Left renal cortex interstitium (tissue), 4 donors: ENCODE data around the gene P2RY2. TPM values are rescaled to one million over a fixed set of nuclear protein-coding genes. Genes with fewer than 3 reads are reported as not detected.
A peak's percentile ranks its signal among the peaks of the same experiment; 100 is the strongest.

ENCODE experiments used
- DNase-seq, 4 donors: peaks; one replicate each; pipeline ENCODE4 v3.0.0-alpha.2; 2013; ENCODE audit warnings: low read depth in 4 of 4, low spot score in 2 of 4, missing footprints in 1 of 4
- polyA plus RNA-seq, 4 donors: library from polyadenylated mRNA; unstranded; fragments of 120-200 nt; gene quantifications; one replicate each; pipeline ENCODE4 v1.2.1, GENCODE V29; 2013; ENCODE audit not compliant: insufficient read length in 4 of 4

P2RY2 gene
- polyA plus RNA-seq, 4 donors, result 0.68 to 1.1 (median 0.91) TPM

DNA sequence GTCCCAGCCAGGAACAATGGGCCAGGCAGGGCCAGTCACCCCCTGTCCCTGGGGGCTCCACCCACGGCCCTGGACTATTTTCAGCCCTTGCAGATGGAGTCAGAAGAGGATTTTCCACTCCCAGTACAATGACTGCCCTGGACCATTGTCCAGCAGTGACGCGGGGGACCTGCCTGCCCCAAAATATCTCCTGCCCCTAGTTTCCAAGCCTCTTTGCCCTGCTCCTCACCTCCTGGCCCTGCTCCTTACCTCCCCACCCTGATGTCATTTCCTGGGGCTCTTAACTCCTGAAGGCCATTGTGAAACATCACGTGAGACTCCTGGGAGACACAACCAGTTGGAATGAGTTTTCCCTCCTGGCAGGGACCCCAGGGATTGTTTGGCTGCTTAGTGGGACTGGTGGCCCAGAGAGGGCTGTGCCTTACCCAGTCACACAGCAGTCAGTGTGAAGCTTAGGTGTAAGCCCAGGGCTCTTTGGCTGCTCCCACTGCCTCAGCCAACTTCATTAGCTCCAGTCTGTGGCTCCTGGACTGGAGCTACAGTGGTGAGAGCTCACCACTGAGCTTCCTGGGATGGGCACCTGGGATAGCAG is 22.2 kb downstream of the P2RY2 start:
- DNase-seq, result no peak

DNA sequence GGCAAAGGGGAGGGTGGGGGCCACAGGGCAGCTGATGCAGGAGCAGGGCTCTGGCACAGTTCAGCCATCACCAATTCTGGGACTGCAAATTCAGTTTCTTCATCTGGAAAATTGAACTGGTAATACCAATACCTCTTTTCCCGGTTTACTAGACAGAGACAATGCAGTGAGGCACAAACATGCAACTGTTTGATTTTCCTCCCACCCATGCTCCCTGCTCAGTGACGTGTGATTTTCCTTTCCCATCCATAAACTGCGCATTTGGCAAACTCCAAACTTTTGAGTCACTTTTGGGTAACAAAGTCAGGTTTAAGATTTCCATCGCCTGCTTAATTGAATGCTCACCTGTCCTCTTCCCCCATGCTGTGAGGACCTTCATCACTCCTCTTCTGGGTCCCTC is 23.2 kb downstream of the P2RY2 start:
- DNase-seq, result no peak

DNA sequence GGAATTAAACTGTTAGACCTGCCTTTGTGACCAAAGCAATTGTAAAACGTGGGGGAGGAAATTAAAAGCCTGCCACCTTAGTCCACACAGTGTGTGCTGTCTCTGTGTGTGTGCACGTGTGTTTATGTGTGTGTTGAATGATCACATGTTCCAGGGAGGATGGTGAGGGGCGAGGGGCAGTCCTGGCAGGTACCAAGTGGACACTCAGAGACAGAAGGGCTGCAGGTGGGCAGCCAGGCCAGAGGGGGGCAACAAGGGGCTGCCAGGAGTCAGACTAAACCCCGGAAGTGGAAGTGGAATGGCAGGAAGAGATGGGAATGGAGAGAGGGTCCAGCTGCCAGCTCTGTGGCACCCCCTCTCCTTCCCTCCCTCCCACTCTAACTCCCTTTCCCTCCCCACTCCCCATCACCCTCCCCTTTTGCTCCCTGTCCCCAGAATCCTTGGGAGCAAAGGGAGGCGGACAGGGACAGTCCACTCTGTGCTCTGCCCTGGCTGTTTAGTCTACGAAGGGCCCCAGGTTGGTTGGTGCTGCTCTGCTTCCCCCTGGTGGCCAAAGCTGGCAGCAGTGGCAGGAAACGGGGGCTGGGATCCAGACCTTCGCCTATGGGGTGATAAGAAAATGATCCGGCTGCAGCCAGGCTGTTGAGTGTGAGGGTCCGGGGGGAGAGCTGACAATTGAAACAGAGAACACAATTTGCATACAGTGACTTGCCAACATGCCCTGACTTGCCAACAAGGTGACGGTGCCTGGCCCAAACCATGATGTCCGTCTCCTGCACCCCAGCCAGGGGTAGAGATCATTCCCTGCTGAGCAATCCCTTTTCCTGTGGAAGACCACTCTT is 24.4 kb downstream of the P2RY2 start:
- DNase-seq, result peak in 3 of 4 donors; percentile 64 to 73 (median 67)

DNA sequence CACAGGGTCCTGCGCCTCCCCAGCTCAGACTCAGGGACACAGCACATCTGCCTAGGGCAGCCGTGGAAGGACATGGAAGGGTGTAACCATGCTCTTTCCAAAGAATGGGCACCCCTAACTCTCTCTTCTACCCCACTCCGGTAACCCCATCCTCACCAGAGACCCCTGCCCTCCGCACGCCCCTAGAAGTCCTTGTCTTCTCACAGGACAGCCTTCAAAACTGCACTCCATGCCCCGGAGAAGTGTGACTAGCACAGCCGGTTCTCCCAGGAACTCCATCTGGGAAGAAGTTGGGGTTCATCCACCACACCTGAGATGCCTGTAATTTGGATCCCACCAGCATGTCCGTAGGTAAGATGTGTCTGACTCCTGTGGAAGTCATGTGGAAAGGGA is 25.0 kb downstream of the P2RY2 start:
- DNase-seq, result no peak

DNA sequence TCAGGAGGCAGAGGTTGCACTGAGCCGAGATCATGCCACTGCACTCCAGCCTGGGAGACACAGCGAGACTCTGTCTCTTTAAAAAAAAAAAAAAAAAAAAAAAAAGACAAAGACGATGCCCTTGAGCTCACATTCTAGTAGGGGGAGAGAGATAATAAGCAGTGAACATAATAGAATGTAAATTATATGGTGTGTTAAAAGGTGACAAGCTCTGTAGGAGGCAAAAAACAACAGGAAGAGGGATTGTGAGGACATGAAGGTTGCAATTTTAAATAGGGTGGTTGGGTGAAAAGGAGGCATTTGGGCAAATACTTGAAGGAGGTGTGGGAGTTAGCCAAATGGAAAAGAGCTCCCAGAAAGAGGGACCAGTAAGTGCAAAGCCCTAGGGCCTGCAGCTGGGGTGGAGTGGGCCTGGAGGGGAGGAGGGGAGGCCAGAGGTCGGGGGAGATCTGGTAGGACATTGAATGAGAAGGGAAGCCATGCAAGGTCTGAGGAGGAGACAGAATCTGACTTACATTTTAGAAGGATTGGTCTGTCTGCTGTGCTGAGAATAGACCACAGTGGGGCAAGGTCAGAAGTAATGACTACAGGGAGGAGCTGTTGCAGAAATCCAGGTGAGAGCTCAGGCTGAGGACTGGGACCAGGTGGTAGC is 26.6 kb downstream of the P2RY2 start:
- DNase-seq, result no peak

DNA sequence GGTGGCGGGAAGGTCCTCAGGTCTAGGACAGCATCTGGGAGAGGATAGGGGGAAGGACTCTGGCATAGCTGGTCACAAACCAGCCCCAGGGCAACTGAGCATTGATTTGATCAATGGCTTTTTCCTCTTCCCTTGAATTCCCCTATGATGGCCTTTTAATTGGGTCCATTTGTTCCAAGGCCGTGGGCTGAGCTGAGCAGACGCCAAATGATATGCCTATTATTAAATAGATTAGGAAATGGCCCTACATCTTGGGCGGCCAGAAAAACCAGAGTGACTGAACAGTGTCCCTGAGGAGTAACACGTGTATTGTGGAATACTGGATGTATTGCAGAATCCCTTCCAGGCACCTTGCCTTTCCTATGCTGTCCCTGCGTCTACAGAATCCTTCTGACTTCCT is 27.4 kb downstream of the P2RY2 start:
- no peak for DNase-seq

DNA sequence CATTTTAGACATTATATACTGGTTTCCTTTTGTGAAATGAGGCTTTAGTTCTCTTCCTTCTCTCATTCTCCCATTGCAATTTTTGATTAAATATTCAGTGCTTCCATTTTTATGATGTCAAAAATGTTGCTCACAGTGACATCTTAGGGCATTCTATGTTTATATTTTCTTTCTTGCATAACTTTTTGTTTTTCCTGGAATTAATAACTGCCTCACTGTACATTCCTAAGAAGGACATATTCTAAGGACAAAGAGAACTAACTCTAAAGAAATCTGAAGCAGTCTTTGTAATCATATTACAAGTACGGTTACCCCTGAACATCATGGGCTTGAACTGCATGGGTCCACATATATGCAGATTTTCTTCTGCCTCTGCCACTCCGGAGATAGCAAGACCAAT is 28.2 kb downstream of the P2RY2 start:
- no peak for DNase-seq

DNA sequence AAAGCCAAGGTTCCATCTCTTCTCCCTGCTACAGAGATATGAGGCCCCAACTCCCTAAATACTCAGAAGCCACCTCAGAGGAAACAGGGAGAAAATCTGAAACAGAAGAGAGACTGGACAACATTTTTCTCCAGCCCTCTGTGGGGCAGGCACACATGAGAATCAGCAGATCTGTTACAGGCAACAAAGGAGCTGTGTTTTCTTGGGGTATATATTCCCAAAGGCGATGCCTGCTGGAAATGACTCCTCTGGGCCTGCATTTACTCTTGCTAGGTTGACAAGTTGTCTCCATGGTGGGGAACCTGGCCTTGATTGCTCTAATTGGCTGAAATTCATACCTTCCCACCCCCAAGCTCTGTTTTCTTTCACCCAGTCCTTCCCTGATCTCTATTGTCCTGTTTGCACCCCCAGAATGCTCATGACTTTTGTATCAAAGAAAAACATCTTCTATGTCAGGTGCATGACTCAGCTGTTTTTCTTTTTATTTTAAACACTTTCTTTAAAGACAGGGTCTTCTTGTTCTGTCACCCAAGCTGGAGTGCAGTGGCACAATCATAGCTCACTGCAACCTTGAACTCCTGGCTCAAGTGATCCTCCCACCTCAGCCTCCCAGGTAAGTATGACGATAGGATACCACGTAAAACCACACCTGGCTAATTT is 30.6 kb downstream of the P2RY2 start:
- DNase-seq, result no peak

DNA sequence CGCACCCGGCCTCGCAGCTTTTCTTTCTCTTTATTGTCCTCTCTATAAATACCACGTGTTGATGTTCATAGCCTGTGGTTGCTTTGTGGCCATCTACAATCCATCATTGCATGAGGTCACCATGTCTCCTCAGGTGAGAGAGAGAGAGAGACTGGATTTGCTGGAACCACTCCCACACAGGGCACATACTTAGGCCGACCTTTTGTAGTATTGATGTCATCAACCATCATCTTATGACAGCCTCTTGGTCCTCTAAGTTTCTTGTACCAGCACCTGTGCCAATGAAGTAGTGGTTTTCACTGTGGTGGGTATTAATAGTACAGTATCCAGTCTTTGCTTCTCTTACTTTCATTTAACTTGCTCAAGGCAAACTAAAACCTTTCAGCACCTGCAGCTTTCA is 31.2 kb downstream of the P2RY2 start:
- DNase-seq, result no peak

DNA sequence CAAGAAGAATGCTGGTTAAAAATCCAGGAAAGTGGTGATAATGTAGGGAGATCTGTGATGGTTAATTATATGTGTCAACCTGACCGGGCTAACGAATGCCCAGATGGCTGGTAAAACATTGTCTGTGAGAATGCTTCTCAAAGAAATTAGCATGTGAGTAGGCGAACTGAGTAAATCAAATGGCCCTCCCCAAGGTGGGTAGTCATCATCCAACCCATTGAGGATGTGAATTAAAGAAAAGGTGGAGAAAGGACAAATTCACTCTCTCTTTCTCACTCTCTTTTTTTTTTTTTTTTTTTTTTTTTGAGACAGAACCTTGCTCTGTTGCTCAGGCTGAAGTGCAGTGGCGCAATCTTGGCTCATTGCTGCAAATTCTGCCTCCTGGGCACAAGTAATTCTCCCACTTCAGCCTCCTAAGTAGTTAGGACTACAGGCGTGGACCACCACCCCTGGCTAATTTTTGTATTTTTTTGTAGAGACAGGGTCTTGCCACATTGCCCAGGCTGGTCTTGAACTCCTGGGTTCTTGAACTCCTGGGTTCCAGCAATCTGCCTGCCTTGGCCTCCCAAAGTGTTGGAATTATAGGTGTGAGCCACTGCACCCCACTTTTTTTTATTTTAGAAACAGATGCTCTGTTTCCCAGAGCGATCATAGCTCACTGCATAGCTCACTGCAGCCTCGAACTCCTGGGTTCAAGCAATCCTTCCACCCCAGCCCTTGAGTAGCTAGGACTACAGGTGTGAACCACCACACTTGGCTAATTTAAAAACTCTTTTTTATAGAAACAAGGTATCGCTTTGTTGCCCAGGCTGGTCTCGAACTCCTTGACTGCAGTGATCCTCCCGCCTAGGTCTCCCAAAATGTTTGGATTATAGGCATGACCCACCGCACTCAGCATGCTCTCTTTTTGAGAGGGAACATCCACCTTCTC is 32.0 kb downstream of the P2RY2 start:
- DNase-seq, result no peak

DNA sequence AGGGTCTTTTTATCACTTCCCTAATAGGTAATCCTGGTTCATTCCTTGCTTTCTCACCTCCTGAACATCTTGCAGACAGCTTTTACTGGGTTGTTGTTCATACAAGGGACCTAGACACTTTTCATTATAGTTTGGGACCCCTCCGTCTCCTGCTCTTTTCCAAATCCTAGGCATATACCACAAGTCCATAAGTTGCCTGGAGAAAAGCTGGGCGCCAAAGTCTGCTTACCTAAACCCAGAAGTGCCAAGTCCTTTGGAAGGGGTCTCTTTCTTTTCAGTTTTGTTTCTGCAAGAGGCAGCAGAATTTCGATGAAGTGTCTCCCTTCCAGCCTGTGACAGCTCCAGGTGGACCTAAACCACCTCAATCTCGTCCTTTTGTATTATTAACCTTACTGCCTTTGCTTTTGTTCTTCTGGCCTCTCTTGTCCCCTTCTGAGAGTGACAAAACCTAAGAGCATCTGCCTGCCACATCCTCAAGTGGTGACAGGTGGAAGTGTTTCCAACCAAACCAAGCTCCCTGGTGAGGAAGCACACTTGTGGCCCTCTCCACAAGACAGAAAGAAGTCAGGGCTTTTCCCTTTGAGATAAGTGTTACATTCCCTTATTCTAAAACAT is 34.6 kb downstream of the P2RY2 start:
- no peak for DNase-seq

DNA sequence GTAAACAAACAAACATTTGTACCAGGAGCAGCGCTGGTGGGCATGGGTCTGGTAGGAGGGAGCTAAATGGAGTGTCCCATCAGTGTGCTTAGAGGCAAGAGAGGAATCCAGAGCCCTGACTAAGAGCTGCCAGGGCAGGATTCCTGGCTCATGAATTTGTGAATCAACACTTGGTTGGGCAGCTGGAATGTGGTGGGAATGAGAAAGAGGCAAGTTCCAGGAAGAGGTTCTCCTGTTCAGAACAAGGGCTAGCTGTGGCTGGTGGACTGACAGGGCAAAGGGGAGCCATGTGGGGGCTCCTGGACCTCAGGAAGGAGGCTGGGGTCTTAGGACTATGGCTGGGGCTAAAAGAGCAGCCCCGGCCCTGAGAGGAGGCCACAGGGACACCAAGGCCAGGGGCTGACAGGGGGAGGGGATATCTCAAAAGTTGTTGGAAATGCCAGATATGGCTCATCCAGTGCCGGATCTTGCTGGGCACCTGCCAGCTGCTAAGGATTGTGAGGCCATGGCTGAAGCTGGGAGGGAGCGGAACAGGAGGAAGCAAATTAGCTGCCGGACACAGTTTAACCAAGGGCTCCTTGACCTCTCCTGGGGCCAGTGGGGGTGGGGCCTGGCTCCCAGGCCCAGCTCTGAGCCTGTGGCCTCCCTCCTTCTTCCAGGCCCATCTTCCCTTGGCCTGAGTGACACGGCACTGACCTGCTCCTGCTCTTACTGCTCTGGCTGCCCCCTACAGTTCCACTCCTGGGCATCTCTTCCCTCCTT is 39.4 kb downstream of the P2RY2 start:
- peak in 3 of 4 donors; percentile 39 to 73 (median 57) for DNase-seq

DNA sequence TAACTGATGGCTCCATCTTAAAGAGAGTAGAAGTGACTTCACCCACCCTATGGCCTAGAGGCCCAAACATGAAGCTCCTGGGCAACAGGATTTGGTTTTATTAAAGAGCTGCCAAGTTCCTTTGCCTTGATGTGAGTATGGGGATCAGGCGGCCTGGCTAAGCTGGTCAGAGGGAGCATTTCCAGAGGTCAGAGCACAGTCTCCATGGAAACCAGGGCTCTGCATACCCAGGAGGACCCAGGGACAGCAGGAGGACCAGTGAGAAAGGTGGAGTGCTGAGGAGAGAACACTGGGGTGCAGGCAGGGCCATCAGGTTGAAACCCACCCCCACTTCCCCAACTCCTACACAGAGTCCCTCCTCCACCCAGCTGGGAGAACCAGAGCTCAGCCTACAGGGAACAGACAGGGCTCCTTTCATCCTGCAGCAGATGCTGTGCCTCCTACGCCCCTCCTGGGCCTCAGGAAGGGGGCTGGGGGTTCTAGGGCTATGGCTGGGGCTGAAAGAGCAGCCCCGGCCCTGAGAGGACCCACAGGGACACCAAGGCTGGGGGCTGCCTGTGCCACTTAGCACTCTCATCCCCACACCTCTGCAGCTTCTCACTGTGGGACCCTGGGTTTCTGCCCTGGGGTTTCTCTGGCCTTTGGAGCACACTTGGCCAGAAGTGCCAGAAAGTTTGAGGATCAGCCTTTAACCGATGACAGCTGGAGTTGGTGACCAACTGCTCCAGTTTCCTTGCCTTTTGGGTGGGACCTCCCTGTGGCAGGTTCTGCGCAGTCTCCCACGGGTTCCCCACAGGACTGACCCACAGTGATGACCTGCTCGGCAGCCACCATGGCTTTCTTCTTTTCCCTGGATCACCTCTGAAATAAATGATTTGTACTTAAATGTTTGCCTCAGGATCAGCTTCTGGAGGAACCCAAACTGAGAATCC is 40.3 kb downstream of the P2RY2 start:
- no peak for DNase-seq

DNA sequence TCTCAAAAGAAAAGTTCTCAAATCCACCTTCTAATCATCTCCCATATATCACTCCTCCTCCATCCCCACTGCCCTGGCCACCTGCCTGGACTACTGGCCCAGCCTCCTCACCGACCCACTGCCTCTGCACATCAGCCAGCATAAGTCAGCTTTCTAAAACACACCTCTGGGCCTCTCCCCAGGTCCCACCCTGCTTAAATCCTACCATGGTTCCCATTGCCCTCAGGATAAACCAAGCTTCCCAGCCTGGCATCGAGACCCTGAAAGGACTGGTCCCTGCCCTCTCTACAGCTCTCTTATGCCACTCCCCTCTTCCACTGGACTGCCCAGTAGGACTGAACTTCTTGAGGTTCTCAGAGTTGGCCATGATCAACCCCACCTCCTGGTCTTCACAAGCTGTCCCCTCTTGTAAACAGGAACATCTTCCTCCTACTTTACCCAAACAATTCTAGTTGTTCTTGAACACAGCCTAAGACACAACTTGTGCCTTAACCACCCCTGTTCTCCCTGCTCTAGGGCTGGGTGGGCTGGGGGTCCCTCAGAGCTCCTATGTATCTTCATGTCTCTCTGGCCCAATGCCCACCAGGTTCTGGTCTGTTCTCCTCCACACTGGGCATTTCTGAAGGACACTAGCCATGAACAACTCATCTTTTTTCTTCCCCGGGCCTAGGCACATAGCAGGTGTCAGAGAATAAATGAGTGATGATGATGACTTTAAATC is 41.5 kb downstream of the P2RY2 start:
- no peak for DNase-seq

DNA sequence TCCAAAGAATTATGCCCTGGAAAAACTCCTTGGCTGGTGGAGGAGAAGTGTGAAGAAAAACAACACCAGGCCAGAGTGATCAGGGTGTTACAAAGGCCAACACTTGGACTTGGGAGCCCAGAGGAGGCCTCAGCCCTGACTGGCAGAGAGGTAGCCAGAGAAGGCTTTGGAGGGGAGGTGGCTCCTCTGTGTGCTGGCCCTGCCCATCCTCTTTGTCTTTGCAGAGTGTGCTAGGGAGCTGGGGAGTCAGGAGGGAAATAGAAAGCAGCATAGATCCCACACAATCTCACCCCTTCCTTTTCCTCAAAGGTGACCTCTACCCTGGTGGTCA is 42.0 kb downstream of the P2RY2 start:
- no peak for DNase-seq

DNA sequence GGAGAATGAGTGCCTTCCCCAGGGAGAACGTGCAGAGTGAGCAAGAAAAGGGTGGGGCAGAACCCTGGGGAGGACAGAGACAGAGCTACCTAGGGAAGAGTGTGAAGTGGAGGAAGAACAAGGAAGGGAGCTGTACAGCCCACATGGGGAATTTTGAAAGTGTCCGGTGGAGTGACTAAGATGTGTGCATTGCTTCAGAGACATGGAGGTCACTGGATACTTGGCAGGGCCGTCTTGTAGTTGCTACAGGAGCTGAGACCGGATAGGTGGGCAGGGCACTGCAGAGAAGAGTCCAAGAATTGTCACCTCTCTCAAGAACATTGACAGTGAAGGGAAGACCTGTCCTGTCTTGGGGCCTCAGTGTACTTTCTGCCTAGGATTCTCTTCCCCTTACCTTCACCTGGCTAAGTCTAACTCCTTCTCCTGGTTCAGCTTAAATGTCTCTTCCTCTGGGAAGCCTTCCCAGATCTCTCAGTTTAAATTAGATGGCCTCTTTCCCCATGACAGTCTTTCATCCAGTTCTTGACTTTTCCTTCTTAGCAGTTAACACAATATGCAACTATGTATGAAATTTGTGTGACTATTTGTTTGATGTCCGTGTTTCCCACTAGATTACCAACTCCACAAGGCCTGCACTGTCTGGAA is 44.9 kb downstream of the P2RY2 start:
- DNase-seq, result no peak

DNA sequence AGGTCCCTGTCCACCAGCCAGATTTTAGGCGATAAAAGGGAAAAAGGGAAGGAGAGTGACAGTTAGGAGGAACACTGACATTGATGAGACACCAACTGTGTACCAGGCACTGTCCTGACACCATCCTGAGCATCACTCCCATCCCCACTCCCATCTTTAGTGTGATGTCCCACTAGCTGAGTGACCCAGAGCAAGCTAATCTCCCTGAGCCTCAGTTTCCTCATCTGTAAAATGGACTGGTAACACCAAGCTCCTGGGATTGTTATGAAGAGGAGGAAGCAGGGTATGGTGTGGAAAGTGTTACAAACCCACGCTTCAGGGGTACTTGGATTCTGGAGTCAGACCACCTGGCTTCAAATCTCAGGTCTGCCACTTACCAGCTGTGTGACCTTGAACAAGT is 45.6 kb downstream of the P2RY2 start:
- DNase-seq, result no peak
